HepG2 (cell line): ENCODE measurements around the gene SSBP2. TPM values are rescaled to one million over a fixed set of nuclear protein-coding genes. Genes with fewer than 3 reads are reported as not detected.

ENCODE experiments used
- DMAP1 ChIP-seq: IDR thresholded peaks from 2 replicates; pipeline ENCODE4 v1.6.1; 2016
- DNMT3B ChIP-seq: conservative IDR thresholded peaks from 2 replicates; pipeline ENCODE4 v1.6.1; 2016; ENCODE audit warnings: missing biosample characterization, control low read depth
- ETV6 ChIP-seq: sonication (generic); formaldehyde crosslinking; conservative IDR thresholded peaks from 2 replicates; pipeline ENCODE4 v1.4.0; 2020; ENCODE audit warnings: missing genetic modification reagents
- FOXC1 ChIP-seq: sonication (generic); formaldehyde crosslinking; IDR thresholded peaks from 2 replicates; pipeline ENCODE4 v1.8.0; 2022; ENCODE audit warnings: mild to moderate bottlenecking, missing genetic modification reagents, borderline replicate concordance
- GATA4 ChIP-seq: sonication (generic); IDR thresholded peaks from 2 replicates; pipeline ENCODE4 v1.6.1; 2016; ENCODE audit warnings: antibody characterized with exemption, low read depth, borderline replicate concordance
- PHF20 ChIP-seq: sonication (generic); formaldehyde crosslinking; IDR thresholded peaks from 2 replicates; pipeline ENCODE4 v1.5.0; 2020; ENCODE audit warnings: mild to moderate bottlenecking, missing genetic modification reagents
- POLR2A ChIP-seq, 2 experiments: IDR thresholded peaks; 2 replicates each; pipeline ENCODE4 v1.6.1; 2011; ENCODE audit warnings: low read depth in 2 of 2, low read length in 2 of 2, mild to moderate bottlenecking in 1 of 2, moderate library complexity in 1 of 2; ENCODE audit not compliant: insufficient read depth in 1 of 2
- RNF2 ChIP-seq: fragments of 450-650 bp; conservative IDR thresholded peaks from 2 replicates; pipeline ENCODE4 v1.6.1; 2016; ENCODE audit warnings: low read depth
- SAFB2 ChIP-seq: sonication (generic); formaldehyde crosslinking; IDR thresholded peaks from 2 replicates; pipeline ENCODE4 v1.5.1; 2020; ENCODE audit warnings: missing genetic modification reagents, low read depth, mild to moderate bottlenecking, borderline replicate concordance
- SMAD3 ChIP-seq: sonication (generic); formaldehyde crosslinking; IDR thresholded peaks from 2 replicates; pipeline ENCODE4 v1.4.0; 2020; ENCODE audit warnings: missing genetic modification reagents
- SMAD9 ChIP-seq: sonication (generic); formaldehyde crosslinking; IDR thresholded peaks from 2 replicates; pipeline ENCODE4 v1.5.1; 2020; ENCODE audit warnings: mild to moderate bottlenecking, missing genetic modification reagents
- TAF15 ChIP-seq: fragments of 200-400 bp; formaldehyde crosslinking; IDR thresholded peaks from one replicate; pipeline ENCODE4 v1.6.1; 2018; ENCODE audit warnings: mild to moderate bottlenecking, low read depth, low read length; ENCODE audit not compliant: poor library complexity, severe bottlenecking
- ZFP62 ChIP-seq: sonication (generic); formaldehyde crosslinking; IDR thresholded peaks from 2 replicates; pipeline ENCODE4 v1.4.0; 2020; ENCODE audit warnings: missing genetic modification reagents
- ZMYM4 ChIP-seq: sonication (generic); formaldehyde crosslinking; IDR thresholded peaks from 2 replicates; pipeline ENCODE4 v1.8.1; 2023; ENCODE audit warnings: mild to moderate bottlenecking, missing genetic modification reagents
- polyA plus RNA-seq, 8 experiments: library from polyadenylated mRNA; depleted of rRNA in 3 of 8; stranded (reverse) in 7 of 8; unstranded in 1 of 8; fragments of >200 nt; fragmentation: Illumina TruSeq in 4 of 8; extraction: Trizol in 4 of 8; gene quantifications; 2 replicates each; pipeline versions ENCODE4 v1.2.1 to v1.2.3, GENCODE V29; 2011 to 2016; ENCODE audit warnings: low read depth in 4 of 8, missing spikeins in 1 of 8, mixed read lengths in 1 of 8; ENCODE audit not compliant: insufficient read depth in 1 of 8
- total RNA-seq, 5 experiments: library from RNA; depleted of rRNA; stranded (reverse); fragments of >200 nt; fragmentation: Illumina TruSeq; extraction: Trizol; gene quantifications; 2 replicates each; pipeline ENCODE4 v1.2.3, GENCODE V29; 2016; ENCODE audit warnings: low read depth in 1 of 5
- TF ChIP-seq, protein P1 (sequence below): sonication (generic); formaldehyde crosslinking; IDR thresholded peaks from 2 replicates; pipeline ENCODE4 v1.4.0; 2020; ENCODE audit warnings: missing genetic modification reagents
- TF ChIP-seq, protein P2 (sequence below): sonication (generic); formaldehyde crosslinking; IDR thresholded peaks from 2 replicates; pipeline ENCODE4 v1.8.1; 2022; ENCODE audit warnings: mild to moderate bottlenecking, missing genetic modification reagents
- TF ChIP-seq, protein P3 (sequence below): sonication (generic); formaldehyde crosslinking; IDR thresholded peaks from 2 replicates; pipeline ENCODE4 v1.4.0; 2020; ENCODE audit warnings: mild to moderate bottlenecking, missing genetic modification reagents

The SSBP2 gene
- total and polyA plus RNA-seq, 2 of the 13 experiments (the other 11 are each of a cell fraction or from before 2014, with no cell fraction given): 0.16 TPM; not detected in 1

DNA sequence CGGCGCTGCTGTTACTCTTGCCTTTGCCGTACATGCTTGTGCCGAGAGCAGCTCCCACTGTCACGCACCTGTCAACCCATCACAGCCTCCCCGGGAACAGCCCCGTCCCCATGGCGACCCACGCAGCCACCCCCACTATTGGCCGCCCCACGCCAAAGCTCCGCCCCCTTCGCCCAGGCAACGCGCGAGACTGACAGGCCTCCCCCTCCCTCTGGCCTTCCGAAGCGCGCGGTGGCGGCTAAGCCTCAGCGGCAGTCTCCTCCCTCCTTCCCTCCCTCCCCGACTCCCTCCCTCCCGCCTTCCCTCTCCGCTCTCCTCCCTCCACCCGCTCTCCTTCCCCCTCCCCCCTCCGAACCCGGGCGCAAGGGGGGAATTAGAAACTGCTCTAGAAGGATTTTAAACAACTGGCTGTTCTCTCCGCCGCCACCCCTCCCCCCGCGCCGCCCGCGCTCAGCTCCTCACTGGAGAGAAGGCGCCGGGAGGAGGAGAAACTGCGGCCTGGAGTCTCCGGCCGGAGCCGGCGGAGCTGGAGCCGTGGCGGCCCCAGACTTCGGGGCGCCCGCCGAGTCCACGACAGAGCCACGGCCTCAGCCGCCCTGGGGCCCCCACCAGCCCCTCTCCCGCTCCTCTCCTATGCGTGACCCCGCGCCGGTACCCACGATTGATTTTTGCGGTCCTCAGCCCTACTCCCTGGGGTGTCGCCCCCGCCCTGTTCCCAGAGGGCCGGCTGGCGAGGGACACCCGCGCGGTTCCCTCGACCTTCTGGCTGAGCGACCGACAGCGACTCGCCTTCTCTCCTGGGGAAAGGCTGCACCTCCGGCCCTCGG lies at the start of gene SSBP2 (continued):
- TF ChIP-seq, protein P1, sequence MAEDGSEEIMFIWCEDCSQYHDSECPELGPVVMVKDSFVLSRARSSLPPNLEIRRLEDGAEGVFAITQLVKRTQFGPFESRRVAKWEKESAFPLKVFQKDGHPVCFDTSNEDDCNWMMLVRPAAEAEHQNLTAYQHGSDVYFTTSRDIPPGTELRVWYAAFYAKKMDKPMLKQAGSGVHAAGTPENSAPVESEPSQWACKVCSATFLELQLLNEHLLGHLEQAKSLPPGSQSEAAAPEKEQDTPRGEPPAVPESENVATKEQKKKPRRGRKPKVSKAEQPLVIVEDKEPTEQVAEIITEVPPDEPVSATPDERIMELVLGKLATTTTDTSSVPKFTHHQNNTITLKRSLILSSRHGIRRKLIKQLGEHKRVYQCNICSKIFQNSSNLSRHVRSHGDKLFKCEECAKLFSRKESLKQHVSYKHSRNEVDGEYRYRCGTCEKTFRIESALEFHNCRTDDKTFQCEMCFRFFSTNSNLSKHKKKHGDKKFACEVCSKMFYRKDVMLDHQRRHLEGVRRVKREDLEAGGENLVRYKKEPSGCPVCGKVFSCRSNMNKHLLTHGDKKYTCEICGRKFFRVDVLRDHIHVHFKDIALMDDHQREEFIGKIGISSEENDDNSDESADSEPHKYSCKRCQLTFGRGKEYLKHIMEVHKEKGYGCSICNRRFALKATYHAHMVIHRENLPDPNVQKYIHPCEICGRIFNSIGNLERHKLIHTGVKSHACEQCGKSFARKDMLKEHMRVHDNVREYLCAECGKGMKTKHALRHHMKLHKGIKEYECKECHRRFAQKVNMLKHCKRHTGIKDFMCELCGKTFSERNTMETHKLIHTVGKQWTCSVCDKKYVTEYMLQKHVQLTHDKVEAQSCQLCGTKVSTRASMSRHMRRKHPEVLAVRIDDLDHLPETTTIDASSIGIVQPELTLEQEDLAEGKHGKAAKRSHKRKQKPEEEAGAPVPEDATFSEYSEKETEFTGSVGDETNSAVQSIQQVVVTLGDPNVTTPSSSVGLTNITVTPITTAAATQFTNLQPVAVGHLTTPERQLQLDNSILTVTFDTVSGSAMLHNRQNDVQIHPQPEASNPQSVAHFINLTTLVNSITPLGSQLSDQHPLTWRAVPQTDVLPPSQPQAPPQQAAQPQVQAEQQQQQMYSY (CRISPR knock-in tag): peak; percentile 98
- TF ChIP-seq FOXC1 (CRISPR knock-in tag) (no peak), PHF20 (CRISPR knock-in tag) (peak; percentile 20; the same call in 1 of the 2 replicates), DNMT3B (CRISPR knock-in tag) (no peak), SAFB2 (CRISPR knock-in tag) (no peak), SMAD9 (no peak), ZFP62 (no peak), GATA4 (no peak), ZMYM4 (peak; percentile 56), RNF2 (0 out of 2 replicates have a peak, but pooled peaks have one; percentile 19), SMAD3 (CRISPR knock-in tag) (no peak), POLR2A (IDR thresholded peaks at IDR 0.05; ENCODE audit: insufficient read depth in 1 of 2, low read depth in 2 of 2, low read length in 2 of 2) (no peak), ETV6 (CRISPR knock-in tag) (no peak), DMAP1 (CRISPR knock-in tag) (0 out of 2 replicates have a peak, but pooled peaks have one; percentile 22), TAF15 (peak; percentile 53)
- TF ChIP-seq, protein P2, sequence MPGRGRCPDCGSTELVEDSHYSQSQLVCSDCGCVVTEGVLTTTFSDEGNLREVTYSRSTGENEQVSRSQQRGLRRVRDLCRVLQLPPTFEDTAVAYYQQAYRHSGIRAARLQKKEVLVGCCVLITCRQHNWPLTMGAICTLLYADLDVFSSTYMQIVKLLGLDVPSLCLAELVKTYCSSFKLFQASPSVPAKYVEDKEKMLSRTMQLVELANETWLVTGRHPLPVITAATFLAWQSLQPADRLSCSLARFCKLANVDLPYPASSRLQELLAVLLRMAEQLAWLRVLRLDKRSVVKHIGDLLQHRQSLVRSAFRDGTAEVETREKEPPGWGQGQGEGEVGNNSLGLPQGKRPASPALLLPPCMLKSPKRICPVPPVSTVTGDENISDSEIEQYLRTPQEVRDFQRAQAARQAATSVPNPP (CRISPR knock-in tag): no peak
- TF ChIP-seq, protein P3, sequence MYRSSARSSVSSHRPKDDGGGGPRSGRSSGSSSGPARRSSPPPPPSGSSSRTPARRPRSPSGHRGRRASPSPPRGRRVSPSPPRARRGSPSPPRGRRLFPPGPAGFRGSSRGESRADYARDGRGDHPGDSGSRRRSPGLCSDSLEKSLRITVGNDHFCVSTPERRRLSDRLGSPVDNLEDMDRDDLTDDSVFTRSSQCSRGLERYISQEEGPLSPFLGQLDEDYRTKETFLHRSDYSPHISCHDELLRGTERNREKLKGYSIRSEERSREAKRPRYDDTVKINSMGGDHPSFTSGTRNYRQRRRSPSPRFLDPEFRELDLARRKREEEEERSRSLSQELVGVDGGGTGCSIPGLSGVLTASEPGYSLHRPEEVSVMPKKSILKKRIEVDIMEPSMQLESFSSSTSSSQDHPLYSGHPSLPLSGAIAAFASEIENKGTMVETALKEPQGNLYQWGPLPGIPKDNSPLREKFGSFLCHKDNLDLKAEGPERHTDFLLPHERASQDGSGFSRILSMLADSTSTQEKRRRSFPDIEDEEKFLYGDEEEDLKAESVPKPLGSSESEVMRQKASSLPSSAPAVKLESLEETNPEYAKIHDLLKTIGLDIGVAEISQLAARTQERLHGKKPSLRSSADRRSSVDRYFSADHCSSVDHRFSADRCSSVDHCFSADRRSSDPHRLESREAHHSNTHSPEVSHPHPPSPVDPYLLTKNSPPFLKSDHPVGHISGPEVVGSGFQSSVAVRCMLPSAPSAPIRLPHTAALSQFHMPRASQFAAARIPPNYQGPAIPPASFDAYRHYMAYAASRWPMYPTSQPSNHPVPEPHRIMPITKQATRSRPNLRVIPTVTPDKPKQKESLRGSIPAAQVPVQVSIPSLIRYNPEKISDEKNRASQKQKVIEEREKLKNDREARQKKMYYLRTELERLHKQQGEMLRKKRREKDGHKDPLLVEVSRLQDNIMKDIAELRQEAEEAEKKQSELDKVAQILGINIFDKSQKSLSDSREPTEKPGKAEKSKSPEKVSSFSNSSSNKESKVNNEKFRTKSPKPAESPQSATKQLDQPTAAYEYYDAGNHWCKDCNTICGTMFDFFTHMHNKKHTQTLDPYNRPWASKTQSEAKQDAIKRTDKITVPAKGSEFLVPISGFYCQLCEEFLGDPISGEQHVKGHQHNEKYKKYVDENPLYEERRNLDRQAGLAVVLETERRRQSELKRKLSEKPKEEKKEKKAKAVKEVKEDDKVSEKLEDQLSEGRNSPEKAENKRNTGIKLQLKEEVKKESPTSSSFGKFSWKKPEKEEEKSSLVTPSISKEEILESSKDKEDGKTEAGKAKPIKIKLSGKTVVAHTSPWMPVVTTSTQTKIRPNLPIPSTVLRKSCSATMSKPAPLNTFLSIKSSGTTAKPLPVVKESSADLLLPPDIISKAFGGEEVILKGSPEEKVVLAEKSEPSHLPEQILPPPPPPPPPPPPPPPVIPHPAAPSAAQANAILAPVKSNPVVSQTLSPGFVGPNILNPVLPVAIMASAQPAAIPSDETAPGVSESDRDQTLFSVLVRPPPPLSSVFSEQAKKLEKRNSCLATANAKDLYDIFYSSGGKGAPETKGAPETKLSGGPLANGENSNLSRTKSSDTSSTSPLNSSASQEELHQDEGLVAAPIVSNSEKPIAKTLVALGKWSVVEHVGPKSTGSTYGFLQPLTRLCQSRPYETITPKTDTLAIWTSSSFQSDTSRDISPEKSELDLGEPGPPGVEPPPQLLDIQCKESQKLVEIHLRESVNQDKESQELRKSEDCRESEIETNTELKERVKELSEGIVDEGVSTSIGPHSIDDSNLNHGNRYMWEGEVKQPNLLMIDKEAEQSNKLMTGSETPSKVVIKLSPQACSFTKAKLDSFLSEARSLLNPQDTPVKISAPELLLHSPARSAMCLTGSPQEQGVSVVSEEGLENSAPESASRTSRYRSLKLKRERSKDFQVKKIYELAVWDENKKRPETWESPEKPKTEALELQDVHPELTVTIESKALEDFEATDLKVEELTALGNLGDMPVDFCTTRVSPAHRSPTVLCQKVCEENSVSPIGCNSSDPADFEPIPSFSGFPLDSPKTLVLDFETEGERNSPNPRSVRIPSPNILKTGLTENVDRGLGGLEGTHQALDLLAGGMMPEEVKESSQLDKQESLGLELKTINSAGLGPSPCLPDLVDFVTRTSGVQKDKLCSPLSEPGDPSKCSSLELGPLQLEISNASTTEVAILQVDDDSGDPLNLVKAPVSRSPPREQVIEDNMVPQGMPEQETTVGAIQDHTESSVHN (CRISPR knock-in tag): no peak
